Mesenchymal stem cell (in vitro differentiated cells and primary cell): ENCODE measurements around the gene PPP1R13L.
A peak's percentile ranks its signal among the peaks of the same experiment; 100 is the strongest.
"Not testable (repeated sequence)": the region's sequence is repeated elsewhere in the genome, so short reads cannot be mapped to it uniquely, and the experiment has no call there.

Experiments used
- DNase-seq: peaks from one replicate; pipeline ENCODE4 v3.0.0-alpha.2; 2013
- H2AFZ ChIP-seq: one replicate; pipeline ENCODE4 v1.6.1; 2013; ENCODE audit warnings: low read depth, mild to moderate bottlenecking, control low read depth, inconsistent platforms, low read length, moderate library complexity
- H2AK5ac ChIP-seq: 2 replicates; pipeline ENCODE4 v1.6.1; 2013; ENCODE audit warnings: low read length, moderate library complexity, mild to moderate bottlenecking, inconsistent platforms; ENCODE audit not compliant: severe bottlenecking
- H2BK120ac ChIP-seq: one replicate; pipeline ENCODE4 v1.6.1; 2013; ENCODE audit warnings: low read depth, mild to moderate bottlenecking, inconsistent platforms, low read length, moderate library complexity
- H2BK12ac ChIP-seq, 2 experiments: one replicate each; pipeline ENCODE4 v1.6.1; 2013; ENCODE audit warnings: inconsistent platforms in 2 of 2, low read length in 2 of 2, mild to moderate bottlenecking in 2 of 2, moderate library complexity in 2 of 2, control low read depth in 1 of 2
- H2BK15ac ChIP-seq: one replicate; pipeline ENCODE4 v1.6.1; 2013; ENCODE audit warnings: mild to moderate bottlenecking, low read depth, inconsistent platforms; ENCODE audit not compliant: poor library complexity, severe bottlenecking
- H2BK5ac ChIP-seq: 2 replicates; pipeline ENCODE4 v1.6.1; 2013; ENCODE audit warnings: low read depth, mild to moderate bottlenecking, low read length, control low read depth, inconsistent platforms; ENCODE audit not compliant: poor library complexity, severe bottlenecking
- H3K14ac ChIP-seq, 2 experiments: one replicate each; pipeline ENCODE4 v1.6.1; 2013; ENCODE audit warnings: inconsistent platforms in 2 of 2, low read length in 2 of 2, control low read depth in 1 of 2, mild to moderate bottlenecking in 1 of 2, moderate library complexity in 1 of 2
- H3K18ac ChIP-seq, 2 experiments: one replicate each; pipeline ENCODE4 v1.6.1; 2013; ENCODE audit warnings: inconsistent platforms in 2 of 2, low read length in 2 of 2, control low read depth in 1 of 2, low read depth in 1 of 2, mild to moderate bottlenecking in 1 of 2
- H3K23ac ChIP-seq, 2 experiments: one replicate each; pipeline ENCODE4 v1.6.1; 2013; ENCODE audit warnings: inconsistent platforms in 2 of 2, low read length in 2 of 2, mild to moderate bottlenecking in 2 of 2, moderate library complexity in 2 of 2, control low read depth in 1 of 2
- H3K27ac ChIP-seq: 2 replicates; pipeline ENCODE4 v1.5.1; 2013; ENCODE audit warnings: mild to moderate bottlenecking, moderate library complexity, low read length, control low read depth, inconsistent platforms; ENCODE audit not compliant: poor library complexity, severe bottlenecking
- H3K27me3 ChIP-seq, 2 experiments: 2 replicates each; pipeline versions ENCODE4 v1.6.1 to v1.7.0; 2013; ENCODE audit warnings: low read length in 2 of 2, mild to moderate bottlenecking in 2 of 2, moderate library complexity in 2 of 2, control low read depth in 1 of 2, inconsistent platforms in 1 of 2; ENCODE audit not compliant: control insufficient read depth in 1 of 2, insufficient read depth in 1 of 2
- H3K36me3 ChIP-seq, 2 experiments: 2 replicates each; pipeline versions ENCODE4 v1.6.1 to v1.7.0; 2013; ENCODE audit warnings: low read length in 2 of 2, control low read depth in 1 of 2, inconsistent platforms in 1 of 2, low read depth in 1 of 2, mild to moderate bottlenecking in 1 of 2; ENCODE audit not compliant: insufficient read depth in 2 of 2, control insufficient read depth in 1 of 2
- H3K4ac ChIP-seq, 2 experiments: one replicate each; pipeline ENCODE4 v1.6.1; 2013; ENCODE audit warnings: inconsistent platforms in 2 of 2, low read length in 2 of 2, mild to moderate bottlenecking in 2 of 2, moderate library complexity in 2 of 2, control low read depth in 1 of 2, low read depth in 1 of 2
- H3K4me1 ChIP-seq: 2 replicates; pipeline ENCODE4 v1.6.1; 2013; ENCODE audit warnings: low read depth, low read length, control low read depth; ENCODE audit not compliant: control insufficient read depth, insufficient read depth
- H3K4me2 ChIP-seq: 2 replicates; pipeline ENCODE4 v1.6.1; 2013; ENCODE audit warnings: low read length, mild to moderate bottlenecking, inconsistent platforms; ENCODE audit not compliant: poor library complexity, severe bottlenecking
- H3K4me3 ChIP-seq, 2 experiments: 2 replicates each; pipeline versions ENCODE4 v1.5.1 to v1.7.0; 2013; ENCODE audit warnings: low read length in 2 of 2, mild to moderate bottlenecking in 2 of 2, control low read depth in 1 of 2, low read depth in 1 of 2; ENCODE audit not compliant: insufficient read depth in 1 of 2
- H3K79me1 ChIP-seq: replicated peaks from 2 replicates; pipeline ENCODE4 v1.6.1; 2013; ENCODE audit warnings: mild to moderate bottlenecking, control low read depth, low read length, inconsistent platforms; ENCODE audit not compliant: poor library complexity, severe bottlenecking
- H3K9ac ChIP-seq: 2 replicates; pipeline ENCODE4 v1.7.0; 2013; ENCODE audit warnings: mild to moderate bottlenecking, low read length, moderate library complexity
- H3K9me3 ChIP-seq: 2 replicates; pipeline ENCODE4 v1.7.0; 2013; ENCODE audit warnings: mild to moderate bottlenecking, low read length; ENCODE audit not compliant: control insufficient read depth
- H4K8ac ChIP-seq: one replicate; pipeline ENCODE4 v1.6.1; 2013; ENCODE audit warnings: inconsistent platforms, mild to moderate bottlenecking, low read length, moderate library complexity
- H4K91ac ChIP-seq: one replicate; pipeline ENCODE4 v1.6.1; 2013; ENCODE audit warnings: mild to moderate bottlenecking, low read length, inconsistent platforms
- WGBS: methylation state at CpG from one replicate; pipeline ENCODE4 v1.1.7; 2013; ENCODE audit warnings: mixed read lengths; 5-methylcytosine and 5-hydroxymethylcytosine counted together

Gene PPP1R13L

DNA sequence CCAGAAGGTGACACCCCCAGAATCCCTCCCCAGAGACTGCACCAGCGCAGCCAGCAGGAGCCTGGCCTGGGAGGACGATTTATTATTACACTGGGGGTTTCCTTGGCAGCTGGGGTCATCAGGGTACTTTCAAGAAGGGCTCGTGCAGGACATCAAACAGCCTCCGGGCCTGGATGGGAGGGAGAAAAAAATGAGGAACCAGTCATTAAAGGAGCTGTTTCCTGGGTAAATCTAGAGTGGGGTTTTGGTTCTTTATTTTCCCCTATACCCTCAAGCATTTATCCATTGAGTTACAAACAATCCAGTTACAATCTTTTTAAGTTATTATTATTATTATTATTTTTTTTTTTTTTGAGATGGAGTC, 4.7 kb upstream of the PPP1R13L start:
- Histone ChIP-seq H3K9ac (no peak overlapping the region), H2AK5ac (no peak overlapping the region), H4K8ac (no peak overlapping the region), H2BK12ac (no peak overlapping the region), H3K4ac (no peak overlapping the region), H2AFZ (no peak overlapping the region), H2BK5ac (no peak overlapping the region), H3K27me3 (no peaks in the 10 kb centered on the region), H4K91ac (no peak overlapping the region), H3K36me3 (peaks cover 35 to 40% of the 10 kb centered on the region in 2 experiments), H3K9me3 (no peaks in the 10 kb centered on the region), H3K14ac (no peak overlapping the region), H3K27ac (no peak overlapping the region), H3K4me2 (no peak overlapping the region), H2BK120ac (no peak overlapping the region), H3K4me3 (no peak overlapping the region), H3K4me1 (peaks cover 15% of the 10 kb centered on the region), H2BK15ac (no peak overlapping the region), H3K23ac (no peak overlapping the region), H3K18ac (no peak overlapping the region), H3K79me1 (peaks cover 23% of the 10 kb centered on the region)
- WGBS = 83% methylated on average over 2 of the region's 4 CpGs
- DNase-seq = no peak

GRCh38 chr19:45408830-45409556, 4.1 kb upstream of the PPP1R13L start:
- Histone ChIP-seq H4K91ac (peak overlapping the region; percentile 12), H2BK12ac (no peak overlapping the region), H4K8ac (no peak overlapping the region), H3K4me3 (no peak overlapping the region), H3K4ac (no peak overlapping the region), H2AFZ (no peak overlapping the region), H3K4me2 (no peak overlapping the region), H3K79me1 (peaks cover 24% of the 10 kb centered on the region), H2BK5ac (no peak overlapping the region), H3K27me3 (no peaks in the 10 kb centered on the region), H2AK5ac (no peak overlapping the region), H2BK120ac (no peak overlapping the region), H3K18ac (no peak overlapping the region), H3K36me3 (peaks cover 29 to 34% of the 10 kb centered on the region in 2 experiments), H3K9me3 (no peaks in the 10 kb centered on the region), H3K9ac (no peak overlapping the region), H3K23ac (no peak overlapping the region), H3K27ac (no peak overlapping the region), H3K14ac (no peak overlapping the region), H3K4me1 (peaks cover 20% of the 10 kb centered on the region), H2BK15ac (no peak overlapping the region)
- WGBS = 96% methylated on average over 15 of the region's 15 CpGs
- no peak for DNase-seq

DNA sequence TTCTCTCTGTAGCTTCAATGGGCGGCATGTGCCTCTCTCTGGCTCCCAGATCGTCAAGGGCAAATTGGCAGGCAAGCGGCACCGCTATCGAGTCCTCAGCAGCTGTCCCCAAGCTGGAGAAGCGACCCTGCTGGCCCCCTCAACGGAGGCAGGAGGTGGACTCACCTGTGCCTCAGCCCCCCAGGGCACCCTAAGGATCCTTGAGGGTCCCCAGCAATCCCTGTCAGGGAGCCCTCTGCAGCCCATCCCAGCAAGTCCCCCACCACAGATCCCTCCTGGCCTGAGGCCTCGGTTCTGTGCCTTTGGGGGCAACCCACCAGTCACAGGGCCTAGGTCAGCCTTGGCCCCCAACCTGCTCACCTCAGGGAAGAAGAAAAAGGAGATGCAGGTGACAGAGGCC, 3.3 kb upstream of the PPP1R13L start:
- H3K4me1 ChIP-seq = peaks cover 24% of the 10 kb centered on the region
- no peak overlapping the region for H2BK120ac ChIP-seq
- no peak overlapping the region for H2AFZ ChIP-seq
- peak overlapping the region; percentile 39 for H4K8ac ChIP-seq
- H3K18ac ChIP-seq = no peak overlapping the region
- H4K91ac ChIP-seq = no peak overlapping the region
- peaks cover 25% of the 10 kb centered on the region for H3K79me1 ChIP-seq
- 97% methylated on average over 8 of the region's 8 CpGs for WGBS
- H3K27me3 ChIP-seq = no peaks in the 10 kb centered on the region
- H3K4me2 ChIP-seq = no peak overlapping the region
- no peak overlapping the region for H2AK5ac ChIP-seq
- H3K14ac ChIP-seq = no peak overlapping the region
- no peak overlapping the region for H2BK5ac ChIP-seq
- H3K36me3 ChIP-seq = peaks cover 20 to 26% of the 10 kb centered on the region in 2 experiments
- H2BK12ac ChIP-seq = no peak overlapping the region
- H3K27ac ChIP-seq = no peak overlapping the region
- DNase-seq = no peak
- H3K9me3 ChIP-seq = no peaks in the 10 kb centered on the region
- no peak overlapping the region for H3K9ac ChIP-seq
- no peak overlapping the region for H3K4ac ChIP-seq
- H2BK15ac ChIP-seq = peak overlapping the region; percentile 83
- H3K23ac ChIP-seq = no peak overlapping the region
- H3K4me3 ChIP-seq = no peak overlapping the region

- H3K4me1 ChIP-seq = peaks cover 26% of the 10 kb centered on the region
- H2BK15ac ChIP-seq, H3K9me3 ChIP-seq, H2AK5ac ChIP-seq, H2BK120ac ChIP-seq, H3K18ac ChIP-seq, H3K4ac ChIP-seq, H4K8ac ChIP-seq, H3K27me3 ChIP-seq, H2BK5ac ChIP-seq, H3K4me2 ChIP-seq, DNase-seq, H3K27ac ChIP-seq, H2BK12ac ChIP-seq, H4K91ac ChIP-seq, H3K23ac ChIP-seq, H3K14ac ChIP-seq, H2AFZ ChIP-seq: not testable (repeated sequence)
- peaks cover 30% of the 10 kb centered on the region for H3K79me1 ChIP-seq
- peaks cover 15 to 22% of the 10 kb centered on the region in 2 experiments for H3K36me3 ChIP-seq
- WGBS = 81% methylated on average over 5 of the region's 5 CpGs
- peak overlapping the region; percentile 98 for H3K9ac ChIP-seq
- peak overlapping the region in 1 of 2 experiments; percentile 97 for H3K4me3 ChIP-seq
Observed at GRCh38 chr19:45407585-45407984, 2.7 kb upstream of the PPP1R13L start.
